Panc1 (cell line): Measurements from ENCODE around the gene OR5A1. TPM values are rescaled to one million over a fixed set of nuclear protein-coding genes. Genes with fewer than 3 reads are reported as not detected.

Source experiments
- ATAC-seq: fragments of 200-7000 bp; cut with Tn5 transposase; 2 replicates; pipeline ENCODE4 v1.9.1; 2020; ENCODE audit warnings: mild to moderate bottlenecking, moderate library complexity
- BruUV-seq: library from RNA; stranded (reverse); fragments of 400-500 nt; replicated peaks from 2 replicates; lab custom pipeline; 2021; lab: Mats Ljungman, UMichigan
- CTCF ChIA-PET: fragments of 300-600 bp; sonication (Branson Sonifier 250); formaldehyde crosslinking; loops from one replicate; lab custom pipeline; 2022; ENCODE audit warnings: antibody characterized with exemption; lab: Charles Lee
- POLR2A ChIA-PET: fragments of 300-600 bp; sonication (Branson Sonifier 250); formaldehyde crosslinking; loops from one replicate; lab custom pipeline; 2022; ENCODE audit warnings: antibody characterized with exemption; lab: Charles Lee
- DNase-seq: peaks from one replicate; pipeline ENCODE4 v3.0.0-alpha.2; 2010; ENCODE audit warnings: low read depth, low spot score
- H3K27ac ChIP-seq: 2 replicates; pipeline ENCODE4 v1.5.1; 2011; ENCODE audit warnings: mild to moderate bottlenecking, low read length, inconsistent platforms
- H3K27me3 ChIP-seq: fragments of 200-500 bp; sonication (Bioruptor generic); 2 replicates; pipeline ENCODE4 v1.6.0; 2014; ENCODE audit warnings: low read length, inconsistent platforms; ENCODE audit not compliant: control insufficient read depth, insufficient read depth
- H3K36me3 ChIP-seq: fragments of 200-500 bp; sonication (Bioruptor generic); 2 replicates; pipeline ENCODE4 v1.5.1; 2014; ENCODE audit warnings: inconsistent platforms, mild to moderate bottlenecking, low read length, moderate library complexity; ENCODE audit not compliant: control insufficient read depth, insufficient read depth
- H3K4me1 ChIP-seq: 2 replicates; pipeline ENCODE4 v1.5.1; 2011; ENCODE audit warnings: inconsistent platforms, mild to moderate bottlenecking, low read length, moderate library complexity; ENCODE audit not compliant: control insufficient read depth, insufficient read depth
- H3K4me3 ChIP-seq, 2 experiments: 2 replicates each; pipeline ENCODE4 v1.5.1; 2011 to 2012; ENCODE audit warnings: low read depth in 2 of 2, low read length in 2 of 2, mild to moderate bottlenecking in 2 of 2, inconsistent platforms in 1 of 2, moderate library complexity in 1 of 2
- H3K9me3 ChIP-seq: fragments of 200-500 bp; sonication (Bioruptor generic); 2 replicates; pipeline ENCODE4 v1.5.1; 2014; ENCODE audit warnings: low read depth, mild to moderate bottlenecking, inconsistent platforms, low read length, moderate library complexity; ENCODE audit not compliant: control insufficient read depth, insufficient read depth
- CTCF ChIP-seq: fragments of 450-650 bp; IDR thresholded peaks from 2 replicates; pipeline ENCODE4 v1.5.1; 2017; ENCODE audit warnings: mild to moderate bottlenecking
- POLR2AphosphoS5 ChIP-seq: IDR thresholded peaks from 2 replicates; pipeline ENCODE4 v1.6.1; 2012; ENCODE audit warnings: mild to moderate bottlenecking, low read depth, low read length, moderate library complexity
- REST ChIP-seq, 2 experiments: IDR thresholded peaks; 2 replicates each; pipeline ENCODE4 v1.6.1; 2011 to 2012; ENCODE audit warnings: low read depth in 2 of 2, control low read depth in 1 of 2, low read length in 1 of 2, mild to moderate bottlenecking in 1 of 2, moderate library complexity in 1 of 2; ENCODE audit not compliant: insufficient read depth in 1 of 2
- SIN3A ChIP-seq: IDR thresholded peaks from 2 replicates; pipeline ENCODE4 v1.6.1; 2012; ENCODE audit warnings: low read depth, mild to moderate bottlenecking, low read length, moderate library complexity, borderline replicate concordance; ENCODE audit not compliant: insufficient read depth
- TCF7L2 ChIP-seq: IDR thresholded peaks from 2 replicates; pipeline ENCODE4 v1.6.1; 2011; ENCODE audit warnings: mild to moderate bottlenecking, low read depth, low read length, inconsistent platforms
- in situ Hi-C: cut with HindIII; loops from 2 replicates; pipeline ENCODE4 v1.10.0; 2016; ENCODE audit warnings: low sequenced_read_pairs, low pct_unique_long_range_greater_than_20kb
- intact Hi-C: fragments of 100-400 bp; cut with micrococcal nuclease; formaldehyde crosslinking; loops from one replicate; pipeline ENCODE4 v1.10.0; 2022; ENCODE audit not compliant: unreplicated experiment
- total RNA-seq: library from RNA; stranded (reverse); gene quantifications from one replicate; pipeline ENCODE4 v1.2.1, GENCODE V29; 2021; ENCODE audit not compliant: unreplicated experiment

The OR5A1 gene
- total RNA-seq, 1 experiment from 2014 or later: not detected

- H3K4me3 ChIP-seq: no peak overlapping the region
- no peak for TF ChIP-seq CTCF
- no peak for TF ChIP-seq REST (IDR thresholded peaks at IDR 0.05; ENCODE audit: insufficient read depth in 1 of 2, low read depth in 2 of 2, low read length in 1 of 2)
- ATAC-seq (no peak), DNase-seq (no peak)
- H3K4me1 ChIP-seq: no peaks in the 10 kb centered on the region
- no peaks in the 10 kb centered on the region for H3K27me3 ChIP-seq
- H3K27ac ChIP-seq: no peak overlapping the region
- BruUV-seq: no TSS peak
- H3K9me3 ChIP-seq: no peaks in the 10 kb centered on the region
- CTCF ChIA-PET: interaction anchor here (0.7 kb wide), 1 partner anchor 291 kb away, joined by 3 read pairs; the partner anchor contains the start of gene DTX4
- H3K36me3 ChIP-seq: no peaks in the 10 kb centered on the region
- intact Hi-C loops (no loop called here), in situ Hi-C loops (no loop called here)
- POLR2A ChIA-PET: no interaction called here
Measured at GRCh38 chr11:59463190-59463641, 26.9 kb downstream of the OR5A1 start.

- in situ Hi-C loops: no loop called here
- H3K4me3 ChIP-seq: no peak within 1 kb of the TSS
- no peak within 1 kb of the TSS for H3K27ac ChIP-seq
- POLR2A ChIA-PET: no interaction called here
- H3K4me1 ChIP-seq: no peaks in the 10 kb centered on the region
- H3K27me3 ChIP-seq: peaks cover 4% of the 10 kb centered on the region
- intact Hi-C loops: no loop called here
- H3K9me3 ChIP-seq: no peaks in the 10 kb centered on the region
- no peaks in the 10 kb centered on the region for H3K36me3 ChIP-seq
- no TSS peak for BruUV-seq
- no peak for ATAC-seq
- DNase-seq: no peak
- CTCF ChIA-PET: no interaction called here
- no peak for TF ChIP-seq POLR2AphosphoS5
- TF ChIP-seq TCF7L2: no peak
- no peak for TF ChIP-seq SIN3A
- no peak for TF ChIP-seq REST (IDR thresholded peaks at IDR 0.05; ENCODE audit: insufficient read depth in 1 of 2, low read depth in 2 of 2, low read length in 1 of 2)
- TF ChIP-seq CTCF: no peak
Measured at GRCh38 chr11:59473015-59473414, 36.7 kb downstream of the OR5A1 start, which contains the start of gene OR4D10. Gene OR4D10, plus strand, starts transcription at chr11:59473315. Its CDS starts 4,115 bp downstream, at chr11:59477430.
